NOMO-1 (cell line): ENCODE results near the gene IFNA8.
"Not testable (repeated sequence)": the region's sequence is repeated elsewhere in the genome, so short reads cannot be mapped to it uniquely, and the experiment has no call there.

Source experiments
- DNase-seq, 2 experiments: peaks; one replicate each; lab custom pipeline; 2025; ENCODE audit not compliant: unreplicated experiment in 2 of 2; lab: John Stamatoyannopoulos, UW

The IFNA8 gene

DNA sequence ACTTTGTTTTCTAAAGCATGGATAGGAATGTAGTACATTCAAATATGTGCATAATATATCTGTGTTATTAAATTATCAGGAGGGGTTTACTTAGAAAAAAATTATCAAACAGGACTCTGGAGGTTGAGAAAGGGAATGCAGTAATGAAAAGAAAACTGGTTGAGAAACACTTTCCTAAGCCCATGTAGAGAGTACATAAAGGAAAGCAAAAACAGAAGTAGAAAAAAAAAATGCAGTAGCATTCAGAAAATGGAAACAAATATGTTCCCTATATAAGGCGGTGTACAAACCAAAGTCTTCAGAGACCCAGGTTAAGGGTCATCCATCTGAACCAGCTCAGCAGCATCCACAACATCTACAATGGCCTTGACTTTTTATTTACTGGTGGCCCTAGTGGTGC, at the start of gene IFNA8:
TSS of gene IFNA8 (plus strand) at position 301 of the 400 bp plus-strand sequence. CDS start at position 361, 60 bp downstream.
- no peak for DNase-seq

- DNase-seq: no peak
These were observed 46.6 kb upstream of the IFNA8 start for GRCh38 chr9:21362287-21362686.

DNA sequence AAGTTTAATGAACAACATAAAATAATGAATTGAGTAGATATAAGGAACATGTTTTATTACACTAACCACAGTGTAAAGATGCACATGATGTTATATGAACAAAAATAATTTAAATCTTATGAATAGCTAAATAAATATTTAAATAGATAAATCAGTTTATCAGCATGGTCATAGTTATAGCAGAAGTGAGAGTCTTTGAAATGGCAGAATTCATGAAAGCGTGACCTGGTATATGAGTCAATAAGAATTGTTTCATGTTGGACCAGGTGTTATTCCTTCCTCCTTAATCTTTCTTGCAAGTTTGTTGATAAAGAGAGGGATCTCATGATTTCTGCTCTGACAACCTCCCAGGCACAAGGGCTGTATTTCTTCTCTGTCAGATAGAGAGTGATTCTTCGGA, 41.7 kb upstream of the IFNA8 start:
- not testable (repeated sequence) for DNase-seq

DNA sequence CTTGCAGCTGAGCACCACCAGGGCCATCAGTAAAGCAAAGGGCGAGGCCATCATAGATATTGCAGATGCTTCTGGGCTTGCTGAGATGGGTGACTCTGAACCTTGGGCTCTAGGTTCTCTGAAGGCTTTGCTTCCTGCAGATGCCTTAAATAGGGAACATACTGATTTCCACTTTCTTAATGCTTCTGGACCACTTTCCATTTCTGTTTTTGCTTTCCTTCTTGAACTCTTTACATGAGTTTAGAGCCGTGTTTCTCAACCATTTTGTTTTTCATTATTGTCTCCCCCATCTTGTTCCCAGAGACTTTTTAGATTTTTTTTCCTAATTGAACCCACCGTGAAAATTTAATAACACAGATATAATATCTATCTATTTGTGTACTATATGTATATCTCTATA, 41.0 kb upstream of the IFNA8 start, which contains the start of gene IFNA13:
TSS of gene IFNA13 (minus strand) at position 101 of the 400 bp plus-strand sequence. CDS start at position 54, 47 bp downstream.
- no peak for DNase-seq

DNA sequence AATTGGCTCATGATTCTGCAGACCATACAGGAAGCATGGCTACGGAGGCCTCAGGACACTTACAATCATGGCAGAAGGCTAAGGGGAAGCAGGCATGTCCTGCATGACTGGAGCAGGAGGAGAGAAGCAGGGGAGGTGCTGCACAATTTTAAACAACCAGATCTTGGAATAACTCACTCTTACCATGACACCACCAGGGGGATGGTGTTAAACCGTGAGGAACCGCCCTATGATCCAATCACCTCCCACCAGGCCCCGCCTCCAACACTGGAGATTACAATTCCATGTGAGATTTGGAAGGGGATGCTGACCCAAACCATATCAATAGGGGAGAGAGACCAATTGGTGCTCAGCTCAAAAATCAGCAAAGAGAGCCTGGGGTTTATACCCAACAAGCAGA, 37.5 kb upstream of the IFNA8 start:
- DNase-seq: not testable (repeated sequence)

- no peak for DNase-seq
These were observed 27.2 kb upstream of the IFNA8 start for GRCh38 chr9:21381448-21382339.

DNA sequence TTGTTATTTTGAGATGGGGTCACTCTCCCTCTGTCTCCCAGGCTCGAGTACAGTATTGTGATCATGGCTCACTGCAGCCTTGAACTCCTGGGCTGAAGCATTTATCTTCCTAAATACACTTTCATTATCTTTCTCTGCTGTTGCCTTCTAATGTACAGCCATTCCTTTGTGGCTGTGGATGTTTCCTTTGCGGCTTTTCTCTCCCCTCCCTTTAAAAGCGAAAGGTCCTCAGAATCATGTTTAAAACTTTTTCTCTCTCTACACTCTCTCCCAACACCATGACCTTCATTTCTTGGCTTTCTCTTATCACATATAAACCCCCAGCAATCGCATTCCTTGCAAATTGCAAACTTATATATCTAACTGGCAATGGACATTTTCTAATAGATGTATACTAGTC, 25.3 kb upstream of the IFNA8 start:
- no peak for DNase-seq

- no peak for DNase-seq
These were observed 23.7 kb upstream of the IFNA8 start, which contains the start of gene IFNA2 for GRCh38 chr9:21385131-21385670. TSS of gene IFNA2 (minus strand) at chr9:21385398. CDS start at chr9:21385329, 69 bp downstream.

DNA sequence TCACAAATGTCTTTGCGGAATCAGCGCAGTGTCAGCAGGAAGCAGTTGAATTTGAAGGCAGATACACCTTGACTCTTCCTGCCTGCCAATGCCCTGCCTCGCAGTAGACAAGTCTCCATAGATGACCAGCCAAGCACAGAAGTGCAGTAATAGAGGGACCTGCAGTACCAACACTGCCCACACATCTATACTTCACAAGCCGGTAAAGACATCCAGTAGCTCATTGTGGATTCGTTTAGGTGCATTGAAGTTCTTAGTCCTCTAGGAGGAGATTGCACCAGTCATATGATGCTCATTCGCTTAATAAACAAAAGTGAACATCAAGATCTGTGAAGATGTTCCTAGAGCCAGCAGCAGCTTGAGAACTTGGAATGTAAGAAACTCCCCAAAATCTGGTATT, 16.6 kb upstream of the IFNA8 start:
- DNase-seq: no peak

DNA sequence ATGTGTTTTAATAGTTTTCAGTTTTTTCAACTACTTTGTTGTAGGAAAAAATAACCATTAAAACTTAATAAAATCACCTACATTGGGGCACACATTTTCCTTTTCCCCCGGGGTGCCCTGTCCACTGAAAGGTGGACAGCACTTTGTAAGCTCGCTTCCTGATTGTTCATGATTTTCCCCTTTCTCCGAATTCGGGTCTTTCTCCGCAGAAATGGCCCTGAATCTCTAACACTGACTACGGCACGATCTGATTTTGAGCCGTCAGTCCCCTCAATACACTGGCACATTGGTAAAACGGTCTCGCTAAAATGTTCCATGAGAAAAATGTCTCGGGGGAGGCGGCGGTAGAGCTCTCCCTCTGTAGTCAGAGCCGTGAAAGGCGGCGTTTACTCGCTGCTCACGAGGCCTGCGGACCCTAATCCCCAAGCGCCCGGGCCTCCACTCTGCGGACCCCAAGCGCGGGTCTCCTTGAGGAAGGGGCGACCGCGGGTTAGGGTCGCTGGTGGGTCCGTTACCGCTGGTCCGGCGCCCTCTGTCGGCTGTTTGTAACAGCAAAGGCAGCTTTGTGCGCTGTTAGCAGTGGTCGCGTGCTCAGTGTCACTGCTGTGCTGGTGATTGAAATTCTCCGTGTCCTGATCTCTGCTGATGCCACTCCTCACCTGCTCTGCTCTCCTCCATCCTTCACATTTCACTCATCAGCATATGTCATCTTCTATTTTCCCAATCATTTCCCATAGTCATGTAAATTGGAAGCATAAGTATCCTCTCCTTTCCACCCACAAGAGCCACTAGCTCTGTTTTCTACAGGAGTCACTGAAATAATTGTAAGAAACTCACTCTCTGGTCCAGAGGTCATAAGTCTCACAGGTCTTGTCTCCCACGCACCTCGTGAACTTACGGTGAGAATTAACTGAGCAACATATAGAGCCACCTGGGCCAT, 12.9 kb upstream of the IFNA8 start:
- no peak for DNase-seq

GRCh38 chr9:21398955-21399489, 9.9 kb upstream of the IFNA8 start:
- no peak for DNase-seq

DNA sequence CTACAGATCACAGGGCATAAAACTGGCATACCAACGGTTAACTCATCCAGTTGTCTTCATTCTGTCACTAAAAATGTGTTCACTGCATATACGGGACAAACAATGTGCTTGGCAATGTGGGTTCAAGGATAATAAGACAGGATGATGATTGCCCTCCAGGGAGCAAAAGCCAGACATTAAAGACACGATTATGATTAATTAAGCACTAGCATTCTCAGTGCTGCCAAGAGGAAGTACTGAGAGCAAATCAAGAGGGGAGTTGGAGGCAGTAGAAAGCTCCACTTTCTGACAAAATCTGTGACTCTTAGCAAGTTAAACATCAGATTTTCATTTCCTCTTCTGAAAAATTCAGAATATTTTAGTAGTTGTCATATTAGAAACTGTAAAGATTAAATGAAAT, 9.0 kb upstream of the IFNA8 start:
- no peak for DNase-seq

GRCh38 chr9:21402386-21403251, 6.3 kb upstream of the IFNA8 start:
- no peak for DNase-seq

DNA sequence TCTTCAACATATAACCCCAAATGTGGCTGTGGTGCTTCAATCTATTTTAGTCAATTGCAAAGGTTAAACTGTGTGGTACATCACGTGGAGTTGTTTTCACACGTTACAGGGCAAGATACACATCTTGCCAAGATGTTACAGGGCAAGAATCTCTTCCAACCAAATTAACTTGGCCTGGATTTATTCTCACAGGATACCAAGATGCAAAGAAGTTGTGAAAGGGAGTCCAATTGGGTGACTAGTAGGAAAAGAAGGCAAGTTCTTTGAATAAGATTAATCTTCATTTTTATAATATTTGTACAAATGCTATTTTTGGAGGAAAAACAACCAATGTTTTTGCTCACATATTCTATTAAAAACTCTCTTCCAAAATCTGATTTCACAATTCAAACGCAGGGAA, 4.8 kb upstream of the IFNA8 start:
- no peak for DNase-seq

DNA sequence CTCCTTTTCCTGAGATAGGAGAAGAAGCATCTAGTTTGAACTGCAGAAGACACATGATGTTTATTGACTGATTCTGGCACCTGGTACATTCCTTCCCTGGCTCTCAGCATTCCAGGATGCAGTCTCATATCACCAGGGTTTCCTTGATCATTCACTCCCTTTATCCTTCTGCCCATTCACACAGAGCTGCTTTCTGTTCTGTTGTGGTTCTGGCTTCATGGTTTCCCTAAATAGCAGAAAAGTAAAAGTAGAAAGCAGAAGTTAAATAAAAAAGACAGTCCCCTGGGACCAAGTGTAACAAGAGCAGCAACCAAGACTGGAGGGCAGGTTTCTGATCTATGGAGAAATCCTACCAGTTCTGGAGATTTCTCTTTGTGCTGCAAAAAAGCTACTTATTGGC, 3.2 kb downstream of the IFNA8 start:
- no peak for DNase-seq

- no peak for DNase-seq
These were observed 4.2 kb downstream of the IFNA8 start for GRCh38 chr9:21413151-21413550.

DNA sequence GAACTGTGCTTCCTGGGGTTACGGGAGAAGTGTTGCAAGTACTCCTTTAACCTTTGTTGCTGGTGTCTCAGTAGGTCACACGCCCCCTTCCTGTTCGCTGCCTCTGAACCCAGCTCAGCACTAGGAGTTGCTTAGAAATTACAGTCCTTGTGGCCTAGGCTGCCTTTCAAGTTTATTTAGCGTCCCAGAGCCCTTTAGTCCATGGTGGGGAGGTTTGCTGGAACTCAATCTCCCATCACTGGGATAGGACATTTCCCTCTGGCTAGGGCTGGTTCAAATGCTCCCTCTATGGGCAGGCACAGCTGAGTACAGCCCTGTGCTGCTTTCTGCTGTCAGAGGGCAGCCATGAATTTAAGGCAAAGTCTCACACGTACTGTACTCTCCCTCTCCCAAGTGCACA, 4.7 kb downstream of the IFNA8 start:
- no peak for DNase-seq

GRCh38 chr9:21414220-21414940, 5.5 kb downstream of the IFNA8 start:
- DNase-seq: no peak
